K562 (cell line): ENCODE measurements around the gene PYDC2. TPM values are rescaled to one million over a fixed set of nuclear protein-coding genes. Genes with fewer than 3 reads are reported as not detected.

Source experiments
- ATAC-seq: fragments of 200-7000 bp; cut with Tn5 transposase; 3 replicates; pipeline ENCODE4 v1.9.1; 2020; ENCODE audit warnings: moderate library complexity
- BruUV-seq: library from RNA; stranded (reverse); fragments of 400-500 nt; replicated peaks from 2 replicates; lab custom pipeline; 2021; lab: Mats Ljungman, UMichigan
- CTCF ChIA-PET: fragments of 300-600 bp; formaldehyde crosslinking; extraction: SDS; loops from one replicate; lab custom pipeline; 2021; ENCODE audit warnings: low intra/inter-chr PET ratio; lab: Yijun Ruan, JAX
- POLR2A ChIA-PET: fragments of 300-600, 350-650 bp; sonication (Branson Sonifier 250); formaldehyde crosslinking; extraction: SDS; loops from one replicate; lab custom pipeline; 2021; ENCODE audit warnings: antibody characterized with exemption, inconsistent platforms; lab: Yijun Ruan, JAX
- DNase-seq, 4 experiments: peaks; one replicate each; pipeline versions ENCODE4 v3.0.0 to v3.0.0-alpha.2; 2011 to 2018; ENCODE audit warnings: low spot score in 3 of 4, mixed read lengths in 3 of 4; ENCODE audit errors: extremely low read depth in 1 of 4
- FAIRE-seq: peaks from 2 replicates; lab custom pipeline; 2011; peaks lifted over from hg19 to GRCh38; lab: Jason Lieb, UNC
- H2AFZ ChIP-seq: 2 replicates; pipeline ENCODE4 v1.6.0; 2011; ENCODE audit warnings: low read depth, low read length, control low read depth, inconsistent platforms
- H3K27ac ChIP-seq: fragments of 200-600 bp; 3 replicates; pipeline ENCODE4 v1.8.0; 2011; ENCODE audit warnings: low read depth, mild to moderate bottlenecking, control low read depth, inconsistent platforms, low read length, moderate library complexity, mixed read lengths; ENCODE audit errors: extremely low read depth
- H3K27me3 ChIP-seq, 2 experiments: fragments of 300-600 bp in 1 of 2; 2 replicates in 1 of 2; 3 replicates in 1 of 2; pipeline versions ENCODE4 v1.6.0 to v1.8.0; 2011; ENCODE audit warnings: inconsistent platforms in 2 of 2, low read length in 2 of 2, mild to moderate bottlenecking in 1 of 2, mixed read lengths in 1 of 2, moderate library complexity in 1 of 2; ENCODE audit not compliant: control insufficient read depth in 2 of 2, insufficient read depth in 2 of 2
- H3K36me3 ChIP-seq: fragments of 300-600 bp; 3 replicates; pipeline ENCODE4 v1.8.0; 2011; ENCODE audit warnings: mild to moderate bottlenecking, low read length, inconsistent platforms; ENCODE audit not compliant: control insufficient read depth, insufficient read depth
- H3K4me1 ChIP-seq, 2 experiments: fragments of 200-600 bp in 1 of 2; replicated peaks in 1 of 2; 2 replicates in 1 of 2; 3 replicates in 1 of 2; pipeline versions ENCODE4 v1.5.1 to v1.8.0; 2011; ENCODE audit warnings: inconsistent platforms in 2 of 2, low read length in 2 of 2, mild to moderate bottlenecking in 1 of 2, mixed read lengths in 1 of 2, moderate library complexity in 1 of 2; ENCODE audit not compliant: control insufficient read depth in 2 of 2, insufficient read depth in 2 of 2
- H3K4me2 ChIP-seq: 2 replicates; pipeline ENCODE4 v1.6.1; 2011; ENCODE audit warnings: low read length, control low read depth, inconsistent platforms, mixed read lengths; ENCODE audit not compliant: insufficient read depth
- H3K4me3 ChIP-seq: fragments of 200-600 bp; sonication (generic), shearing (Covaris generic); 2 replicates; pipeline ENCODE4 v1.5.1; 2016; ENCODE audit warnings: control low read depth, inconsistent platforms
- H3K79me2 ChIP-seq: fragments of 200-600 bp; 3 replicates; pipeline ENCODE4 v1.8.0; 2011; ENCODE audit warnings: low read length, inconsistent platforms; ENCODE audit not compliant: control insufficient read depth, insufficient read depth
- H3K9ac ChIP-seq, 2 experiments: 2 replicates each; pipeline versions ENCODE4 v1.6.0 to v1.6.1; 2011; ENCODE audit warnings: low read depth in 2 of 2, low read length in 2 of 2, control low read depth in 1 of 2, inconsistent platforms in 1 of 2, mild to moderate bottlenecking in 1 of 2, mixed read lengths in 1 of 2; ENCODE audit not compliant: insufficient read depth in 1 of 2
- H3K9me1 ChIP-seq: one replicate; pipeline ENCODE4 v1.6.0; 2011; ENCODE audit warnings: inconsistent platforms, mild to moderate bottlenecking, low read length, moderate library complexity; ENCODE audit not compliant: control insufficient read depth, insufficient read depth
- H3K9me3 ChIP-seq: replicated peaks from 2 replicates; pipeline ENCODE4 v1.5.1; 2011; ENCODE audit warnings: low read depth, low read length, inconsistent platforms; ENCODE audit not compliant: control insufficient read depth, insufficient read depth
- H4K20me1 ChIP-seq: replicated peaks from 2 replicates; pipeline ENCODE4 v1.6.1; 2011; ENCODE audit warnings: low read length, inconsistent platforms, mixed read lengths; ENCODE audit not compliant: control insufficient read depth, insufficient read depth
- C11orf30 ChIP-seq: fragments of 450-650 bp; IDR thresholded peaks from 2 replicates; pipeline ENCODE4 v1.6.1; 2016; ENCODE audit warnings: low read depth, mild to moderate bottlenecking
- DNMT1 ChIP-seq: fragments of 450-650 bp; IDR thresholded peaks from 2 replicates; pipeline ENCODE4 v1.6.1; 2016; ENCODE audit warnings: antibody characterized with exemption, mild to moderate bottlenecking
- FOXK2 ChIP-seq, 2 experiments: fragments of 450-650 bp; IDR thresholded peaks in 1 of 2; conservative IDR thresholded peaks in 1 of 2; 2 replicates each; pipeline ENCODE4 v1.6.1; 2016; ENCODE audit warnings: low read depth in 2 of 2, mild to moderate bottlenecking in 1 of 2
- HNRNPK ChIP-seq: fragments of 200-400 bp; formaldehyde crosslinking; IDR thresholded peaks from one replicate; pipeline ENCODE4 v1.6.1; 2018; ENCODE audit warnings: mild to moderate bottlenecking, low read depth, low read length; ENCODE audit not compliant: poor library complexity, severe bottlenecking
- MAFF ChIP-seq: IDR thresholded peaks from 2 replicates; pipeline ENCODE4 v1.6.1; 2012; ENCODE audit warnings: low read length, improper control_type of control experiment
- MAFG ChIP-seq: fragments of 450-650 bp; conservative IDR thresholded peaks from 2 replicates; pipeline ENCODE4 v1.6.1; 2016; ENCODE audit warnings: missing genetic modification characterization, missing compliant biosample characterization
- MAFK ChIP-seq: IDR thresholded peaks from 2 replicates; pipeline ENCODE4 v1.6.1; 2011; ENCODE audit warnings: low read length, improper control_type of control experiment
- TAF7 ChIP-seq: fragments of 450-650 bp; IDR thresholded peaks from 2 replicates; pipeline ENCODE4 v1.6.1; 2016; ENCODE audit warnings: missing genetic modification characterization, missing compliant biosample characterization
- TRIM24 ChIP-seq, 2 experiments: fragments of 450-650 bp; IDR thresholded peaks; 2 replicates each; pipeline ENCODE4 v1.6.1; 2016
- VEZF1 ChIP-seq: fragments of 200-800 bp; sonication (Bioruptor generic); IDR thresholded peaks from 2 replicates; pipeline ENCODE4 v1.6.1; 2017; ENCODE audit warnings: missing genetic modification characterization, missing compliant biosample characterization
- ZNF24 ChIP-seq: fragments of 450-650 bp; IDR thresholded peaks from 2 replicates; pipeline ENCODE4 v1.6.1; 2016
- ZNF316 ChIP-seq: fragments of 450-650 bp; IDR thresholded peaks from 2 replicates; pipeline ENCODE4 v1.6.1; 2016
- WGBS: fragments of 100-300 bp; shearing (Covaris generic); methylation state at CpG from one replicate; pipeline ENCODE4 v1.1.6; 2016; ENCODE audit warnings: low coverage, mixed read lengths; ENCODE audit not compliant: insufficient coverage; ENCODE audit errors: missing lambda C conversion rate; 5-methylcytosine and 5-hydroxymethylcytosine counted together
- in situ Hi-C: fragments of 300-500 bp; cut with MboI; formaldehyde crosslinking; loops from 4 replicates; pipeline ENCODE4 v1.15.0; 2018; ENCODE audit warnings: inconsistent platforms, mixed read lengths
- intact Hi-C: fragments of 100-400 bp; cut with micrococcal nuclease; formaldehyde crosslinking; loops from 2 replicates; pipeline ENCODE4 v1.14.2; 2022
- polyA plus RNA-seq, 8 experiments: library from polyadenylated mRNA; depleted of rRNA in 4 of 8; stranded (reverse) in 5 of 8; unstranded in 3 of 8; fragments of >200 nt; fragmentation: Nextera tagmentation in 2 of 8; fragmentation: Illumina TruSeq in 1 of 8; extraction: Ambion mirVana in 2 of 8; extraction: Trizol in 1 of 8; gene quantifications; 2 replicates each; pipeline versions ENCODE4 v1.2.1 to v1.2.3, GENCODE V29; 2011 to 2014; ENCODE audit warnings: inconsistent platforms in 1 of 8, missing spikeins in 1 of 8
- total RNA-seq, 7 experiments: library from RNA; depleted of rRNA in 6 of 7; stranded (reverse); fragments of >200 nt in 6 of 7; fragmentation: Illumina TruSeq in 2 of 7; extraction: Trizol in 2 of 7; gene quantifications; 2 replicates each; pipeline versions ENCODE4 v1.2.1 to v1.2.3, GENCODE V29; 2011 to 2021; ENCODE audit warnings: low replicate concordance in 1 of 7
- TF ChIP-seq, protein P1 (sequence below): conservative IDR thresholded peaks from 2 replicates; pipeline ENCODE4 v1.6.1; 2011; ENCODE audit warnings: low read depth, mild to moderate bottlenecking, low read length; ENCODE audit not compliant: control insufficient read depth

PYDC2 gene
- total and polyA plus RNA-seq, 9 of the 15 experiments (the other 6 are each of a cell fraction or from before 2014, with no cell fraction given): 4.0 to 7.6 (median 5.1) TPM; not detected in 5

GRCh38 chr3:191428177-191428576 lies 32.8 kb upstream of the PYDC2 start:
- Histone ChIP-seq H3K4me1 (peaks cover 0 to 3% of the 10 kb centered on the region in 2 experiments; a peak in 2 of 5 replicates), H2AFZ (no peak overlapping the region), H3K27me3 (no peaks in the 10 kb centered on the region), H4K20me1 (no peaks in the 10 kb centered on the region; the same call in 1 of the 2 replicates), H3K27ac (no peak overlapping the region), H3K4me2 (no peak overlapping the region), H3K9me1 (no peaks in the 10 kb centered on the region), H3K9me3 (no peaks in the 10 kb centered on the region), H3K79me2 (peaks cover 75% of the 10 kb centered on the region), H3K4me3 (no peak overlapping the region), H3K9ac (peak overlapping the region in 1 of 2 experiments; percentile 49; a peak in 1 of 4 replicates), H3K36me3 (peaks cover 10% of the 10 kb centered on the region; the same call in 2 of the 3 replicates)
- in situ Hi-C loops (no loop called here), intact Hi-C loops (loop anchor here (5.0 kb wide), 1 partner anchor 69 kb away; no protein-coding TSS in a partner anchor)
- CTCF ChIA-PET: no interaction called here
- 24% methylated on average over 1 of the region's 1 CpG for WGBS
- ATAC-seq: no peak
- no TSS peak for BruUV-seq
- DNase-seq: no peak
- FAIRE-seq: no peak
- POLR2A ChIA-PET: no interaction called here
- TF ChIP-seq, protein P1, sequence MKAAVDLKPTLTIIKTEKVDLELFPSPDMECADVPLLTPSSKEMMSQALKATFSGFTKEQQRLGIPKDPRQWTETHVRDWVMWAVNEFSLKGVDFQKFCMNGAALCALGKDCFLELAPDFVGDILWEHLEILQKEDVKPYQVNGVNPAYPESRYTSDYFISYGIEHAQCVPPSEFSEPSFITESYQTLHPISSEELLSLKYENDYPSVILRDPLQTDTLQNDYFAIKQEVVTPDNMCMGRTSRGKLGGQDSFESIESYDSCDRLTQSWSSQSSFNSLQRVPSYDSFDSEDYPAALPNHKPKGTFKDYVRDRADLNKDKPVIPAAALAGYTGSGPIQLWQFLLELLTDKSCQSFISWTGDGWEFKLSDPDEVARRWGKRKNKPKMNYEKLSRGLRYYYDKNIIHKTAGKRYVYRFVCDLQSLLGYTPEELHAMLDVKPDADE: no peak
- TF ChIP-seq ZNF316 (peak; percentile 94), MAFF (peak; percentile 68; the same call in 1 of the 2 replicates), TRIM24 (IDR thresholded peaks at IDR 0.05) (no peak), TAF7 (tag) (no peak), MAFK (peak; percentile 62; the same call in 1 of the 2 replicates), VEZF1 (CRISPR knock-in tag) (no peak), HNRNPK (no peak), DNMT1 (no peak), ZNF24 (no peak), MAFG (peak; percentile 56), C11orf30 (peak; percentile 82), FOXK2 (conservative IDR thresholded peaks at IDR 0.05 in 1 of 2, IDR thresholded peaks at IDR 0.05 in 1 of 2; ENCODE audit: low read depth in 2 of 2) (no peak)
